HEK293 (cell line): ENCODE measurements around the gene MYLK.

ENCODE experiments used
- ZNF362 ChIP-seq: fragments of 450-650 bp; formaldehyde crosslinking; IDR thresholded peaks from 2 replicates; pipeline ENCODE4 v1.5.1; 2016; ENCODE audit warnings: missing biosample characterization, missing genetic modification characterization
- TF ChIP-seq, protein P1 (sequence below): fragments of 450-650 bp; formaldehyde crosslinking; IDR thresholded peaks from 2 replicates; pipeline ENCODE4 v1.5.1; 2016; ENCODE audit warnings: missing biosample characterization, missing genetic modification characterization

GRCh38 chr3:123883701-123884202 is 380 bp downstream of the MYLK start:
- TF ChIP-seq, protein P1, sequence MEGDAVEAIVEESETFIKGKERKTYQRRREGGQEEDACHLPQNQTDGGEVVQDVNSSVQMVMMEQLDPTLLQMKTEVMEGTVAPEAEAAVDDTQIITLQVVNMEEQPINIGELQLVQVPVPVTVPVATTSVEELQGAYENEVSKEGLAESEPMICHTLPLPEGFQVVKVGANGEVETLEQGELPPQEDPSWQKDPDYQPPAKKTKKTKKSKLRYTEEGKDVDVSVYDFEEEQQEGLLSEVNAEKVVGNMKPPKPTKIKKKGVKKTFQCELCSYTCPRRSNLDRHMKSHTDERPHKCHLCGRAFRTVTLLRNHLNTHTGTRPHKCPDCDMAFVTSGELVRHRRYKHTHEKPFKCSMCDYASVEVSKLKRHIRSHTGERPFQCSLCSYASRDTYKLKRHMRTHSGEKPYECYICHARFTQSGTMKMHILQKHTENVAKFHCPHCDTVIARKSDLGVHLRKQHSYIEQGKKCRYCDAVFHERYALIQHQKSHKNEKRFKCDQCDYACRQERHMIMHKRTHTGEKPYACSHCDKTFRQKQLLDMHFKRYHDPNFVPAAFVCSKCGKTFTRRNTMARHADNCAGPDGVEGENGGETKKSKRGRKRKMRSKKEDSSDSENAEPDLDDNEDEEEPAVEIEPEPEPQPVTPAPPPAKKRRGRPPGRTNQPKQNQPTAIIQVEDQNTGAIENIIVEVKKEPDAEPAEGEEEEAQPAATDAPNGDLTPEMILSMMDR (tag by site-specific recombination): no peak
- TF ChIP-seq ZNF362 (tag by site-specific recombination): no peak
